PC-3 (cell line): ENCODE measurements around the gene ZNF548. TPM values are rescaled to one million over a fixed set of nuclear protein-coding genes. Genes with fewer than 3 reads are reported as not detected.

Experiments
- ATAC-seq: fragments of 200-7000 bp; cut with Tn5 transposase; 2 replicates; pipeline ENCODE4 v1.9.1; 2020; ENCODE audit warnings: mild to moderate bottlenecking, moderate library complexity
- BruUV-seq: library from RNA; stranded (reverse); fragments of 400-500 nt; replicated peaks from 2 replicates; lab custom pipeline; 2021; lab: Mats Ljungman, UMichigan
- CTCF ChIA-PET: fragments of 300-600 bp; sonication (Branson Sonifier 250); formaldehyde crosslinking; loops from one replicate; lab custom pipeline; 2022; ENCODE audit warnings: antibody characterized with exemption; lab: Charles Lee
- POLR2A ChIA-PET: fragments of 300-600 bp; sonication (Branson Sonifier 250); formaldehyde crosslinking; loops from one replicate; lab custom pipeline; 2022; ENCODE audit warnings: antibody characterized with exemption; ENCODE audit not compliant: unreplicated experiment; lab: Charles Lee
- DNase-seq: peaks from one replicate; pipeline ENCODE4 v3.0.0-alpha.2; 2015
- H2AFZ ChIP-seq: fragments of 300-600 bp; sonication (generic); 2 replicates; pipeline ENCODE4 v1.6.0; 2016; ENCODE audit warnings: antibody characterized with exemption, low read length
- H3F3A ChIP-seq: fragments of 300-600 bp; sonication (generic); one replicate; pipeline ENCODE4 v1.6.0; 2017; ENCODE audit warnings: antibody characterized with exemption, low read length, control low read depth, mild to moderate bottlenecking; ENCODE audit not compliant: unreplicated experiment
- H3K27ac ChIP-seq: fragments of 300-600 bp; sonication (generic); 2 replicates; pipeline ENCODE4 v1.5.1; 2016; ENCODE audit warnings: mild to moderate bottlenecking, low read length
- H3K27me3 ChIP-seq: fragments of 300-600 bp; sonication (generic); 2 replicates; pipeline ENCODE4 v1.6.1; 2016; ENCODE audit warnings: low read length, mixed read lengths
- H3K36me3 ChIP-seq: fragments of 300-600 bp; sonication (generic); 2 replicates; pipeline ENCODE4 v1.6.1; 2016; ENCODE audit warnings: low read depth, mixed run types, low read length, mixed read lengths
- H3K4me1 ChIP-seq: fragments of 300-600 bp; sonication (generic); 2 replicates; pipeline ENCODE4 v1.5.1; 2016; ENCODE audit warnings: low read length; ENCODE audit not compliant: insufficient read depth
- H3K4me2 ChIP-seq: fragments of 300-600 bp; sonication (generic); 2 replicates; pipeline ENCODE4 v1.6.0; 2016; ENCODE audit warnings: low read length
- H3K4me3 ChIP-seq: fragments of 300-600 bp; sonication (generic); 2 replicates; pipeline ENCODE4 v1.5.1; 2016; ENCODE audit warnings: mild to moderate bottlenecking, low read length, mixed read lengths
- H3K79me2 ChIP-seq: fragments of 300-600 bp; sonication (generic); 2 replicates; pipeline ENCODE4 v1.6.1; 2017; ENCODE audit warnings: low read length, mixed read lengths
- H3K9ac ChIP-seq: fragments of 300-600 bp; sonication (generic); 2 replicates; pipeline ENCODE4 v1.6.0; 2016; ENCODE audit warnings: mild to moderate bottlenecking, low read length
- H3K9me2 ChIP-seq: fragments of 300-600 bp; sonication (generic); replicated peaks from 2 replicates; pipeline ENCODE4 v1.6.1; 2016; ENCODE audit warnings: mixed run types, low read length, mixed read lengths
- H3K9me3 ChIP-seq: fragments of 300-600 bp; sonication (generic); 2 replicates; pipeline ENCODE4 v1.6.1; 2016; ENCODE audit warnings: low read length, mixed read lengths
- H4K20me1 ChIP-seq: fragments of 300-600 bp; sonication (generic); 2 replicates; pipeline ENCODE4 v1.6.1; 2016; ENCODE audit warnings: low read length, mixed read lengths
- EZH2 ChIP-seq: fragments of 300-600 bp; sonication (generic); IDR thresholded peaks from one replicate; pipeline ENCODE4 v1.6.1; 2017; ENCODE audit warnings: antibody characterized with exemption, mild to moderate bottlenecking, low read length; ENCODE audit not compliant: unreplicated experiment
- EZH2phosphoT487 ChIP-seq: fragments of 300-600 bp; sonication (generic); IDR thresholded peaks from 2 replicates; pipeline ENCODE4 v1.6.1; 2018; ENCODE audit warnings: mild to moderate bottlenecking, antibody characterized with exemption, low read length, borderline replicate concordance
- intact Hi-C: fragments of 100-400 bp; cut with micrococcal nuclease; formaldehyde crosslinking; loops from 2 replicates; pipeline ENCODE4 v1.9.0; 2023
- total RNA-seq: library from RNA; depleted of rRNA; stranded (reverse); fragments of >200 nt; gene quantifications from 2 replicates; pipeline ENCODE4 v1.2.3, GENCODE V29; 2014
- TF ChIP-seq, protein P1 (sequence below): fragments of 300-600 bp; sonication (generic); conservative IDR thresholded peaks from 2 replicates; pipeline ENCODE4 v1.5.1; 2017; ENCODE audit warnings: antibody characterized with exemption, low read depth, mild to moderate bottlenecking, low read length

The ZNF548 gene
- total RNA-seq, 1 experiment from 2014 or later, result 14.4 TPM

DNA sequence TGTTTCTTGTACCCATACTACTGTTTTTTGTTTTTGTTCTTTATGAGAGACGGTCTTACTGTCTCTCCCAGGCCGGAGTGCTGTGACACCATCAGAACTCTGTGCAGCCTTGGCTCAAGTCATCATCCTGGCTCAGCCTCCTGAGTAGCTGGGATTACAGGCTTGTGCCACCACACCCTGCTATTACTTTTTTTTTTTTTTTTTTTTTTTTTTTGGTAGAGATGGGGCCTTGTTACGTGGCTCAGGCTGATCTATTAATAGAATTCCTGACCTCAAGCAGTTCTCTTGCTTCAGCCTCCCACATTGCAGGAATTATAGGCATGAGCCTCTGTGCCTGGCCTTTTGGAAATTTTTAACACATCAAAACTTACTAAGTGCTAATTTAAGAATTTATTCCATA lies 41.5 kb upstream of the ZNF548 start:
- CTCF ChIA-PET, result interaction anchor here (0.6 kb wide), 1 partner anchor 75 kb away, joined by 4 read pairs; no protein-coding TSS in a partner anchor
- TF ChIP-seq EZH2phosphoT487, result no peak
- TF ChIP-seq EZH2, result no peak
- TF ChIP-seq, protein P1, sequence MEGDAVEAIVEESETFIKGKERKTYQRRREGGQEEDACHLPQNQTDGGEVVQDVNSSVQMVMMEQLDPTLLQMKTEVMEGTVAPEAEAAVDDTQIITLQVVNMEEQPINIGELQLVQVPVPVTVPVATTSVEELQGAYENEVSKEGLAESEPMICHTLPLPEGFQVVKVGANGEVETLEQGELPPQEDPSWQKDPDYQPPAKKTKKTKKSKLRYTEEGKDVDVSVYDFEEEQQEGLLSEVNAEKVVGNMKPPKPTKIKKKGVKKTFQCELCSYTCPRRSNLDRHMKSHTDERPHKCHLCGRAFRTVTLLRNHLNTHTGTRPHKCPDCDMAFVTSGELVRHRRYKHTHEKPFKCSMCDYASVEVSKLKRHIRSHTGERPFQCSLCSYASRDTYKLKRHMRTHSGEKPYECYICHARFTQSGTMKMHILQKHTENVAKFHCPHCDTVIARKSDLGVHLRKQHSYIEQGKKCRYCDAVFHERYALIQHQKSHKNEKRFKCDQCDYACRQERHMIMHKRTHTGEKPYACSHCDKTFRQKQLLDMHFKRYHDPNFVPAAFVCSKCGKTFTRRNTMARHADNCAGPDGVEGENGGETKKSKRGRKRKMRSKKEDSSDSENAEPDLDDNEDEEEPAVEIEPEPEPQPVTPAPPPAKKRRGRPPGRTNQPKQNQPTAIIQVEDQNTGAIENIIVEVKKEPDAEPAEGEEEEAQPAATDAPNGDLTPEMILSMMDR, result no peak
- no peaks in the 10 kb centered on the region for H3F3A ChIP-seq
- peaks cover 19% of the 10 kb centered on the region for H3K4me1 ChIP-seq
- BruUV-seq, result no TSS peak
- H2AFZ ChIP-seq, result no peak overlapping the region
- no peaks in the 10 kb centered on the region for H3K27me3 ChIP-seq
- ATAC-seq (no peak), DNase-seq (no peak)
- H3K27ac ChIP-seq, result no peak overlapping the region
- H3K4me3 ChIP-seq, result no peak overlapping the region
- intact Hi-C loops, result no loop called here
- POLR2A ChIA-PET, result no interaction called here
- peaks cover 5% of the 10 kb centered on the region; the same call in 1 of the 2 replicates for H3K36me3 ChIP-seq
- no peak overlapping the region for H3K4me2 ChIP-seq
- peaks cover 20% of the 10 kb centered on the region for H3K79me2 ChIP-seq
- H4K20me1 ChIP-seq, result no peaks in the 10 kb centered on the region
- H3K9me3 ChIP-seq, result no peaks in the 10 kb centered on the region
- H3K9me2 ChIP-seq, result no peaks in the 10 kb centered on the region
- no peak overlapping the region for H3K9ac ChIP-seq

DNA sequence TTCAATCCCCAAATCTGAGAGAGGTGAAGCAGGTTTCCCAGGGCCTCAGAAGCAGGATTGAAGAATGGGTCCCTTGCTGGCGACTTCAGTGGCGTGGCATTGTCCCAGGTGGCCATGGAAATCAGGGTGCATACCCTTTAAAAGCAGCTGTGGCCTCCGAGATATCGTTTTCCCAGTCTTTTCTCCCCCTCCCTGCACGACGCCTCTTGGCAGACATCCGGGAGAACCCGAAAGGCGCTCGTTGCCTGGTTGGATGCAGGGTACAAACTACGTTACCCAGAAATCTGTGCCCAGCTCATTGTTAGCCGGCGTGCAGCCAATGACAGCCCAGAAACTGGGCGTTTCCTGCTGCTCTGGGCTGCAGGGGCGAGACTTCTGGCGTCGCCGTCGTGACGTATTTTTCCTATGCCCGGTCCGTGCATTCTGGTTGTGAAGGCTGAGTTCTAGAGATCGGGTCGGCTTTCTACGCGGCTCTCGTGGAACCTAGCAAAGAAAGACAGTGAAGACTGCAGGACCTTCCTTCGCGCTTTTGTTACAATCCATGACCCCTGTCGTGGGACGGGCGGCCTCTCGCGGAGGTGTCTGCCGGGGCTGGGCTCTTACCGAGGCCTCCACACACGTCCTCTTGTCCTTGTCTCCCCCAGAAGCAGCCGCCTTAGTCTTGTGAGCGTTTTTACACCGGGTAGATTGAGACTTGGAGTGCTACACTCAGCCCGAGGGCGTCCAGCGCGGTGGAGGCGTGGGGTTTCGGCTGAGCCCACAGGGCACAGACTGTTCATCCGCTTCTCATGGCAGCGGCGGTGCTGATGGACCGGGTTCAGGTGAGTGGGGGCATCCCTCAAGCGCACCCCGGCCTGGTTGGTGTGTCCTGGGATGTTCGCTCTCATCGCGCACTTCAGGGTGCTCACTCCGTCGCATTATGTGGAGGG lies 38.5 kb upstream of the ZNF548 start, which contains the start of gene ZNF304:
TSS of gene ZNF304 (plus strand) at position 395 of the 929 bp plus-strand sequence. CDS start at position 789, 394 bp downstream.
- peak within 1 kb of the TSS; percentile 94 for H3K4me2 ChIP-seq
- no peaks in the 10 kb centered on the region for H4K20me1 ChIP-seq
- DNase-seq (peak; percentile 99), ATAC-seq (peak; percentile 99)
- H3F3A ChIP-seq, result no peaks in the 10 kb centered on the region
- H3K9ac ChIP-seq, result peak within 1 kb of the TSS; percentile 88
- no peaks in the 10 kb centered on the region for H3K9me2 ChIP-seq
- peak within 1 kb of the TSS; percentile 90 for H2AFZ ChIP-seq
- intact Hi-C loops, result loop anchor here (1.0 kb wide), 4 partner anchors 12 to 247 kb away; partner anchors contain the start of genes TRAPPC2B, ZNF460, ZNF547 and ZNF805
- peaks cover 35% of the 10 kb centered on the region for H3K36me3 ChIP-seq
- H3K27ac ChIP-seq, result no peak within 1 kb of the TSS
- CTCF ChIA-PET, result interaction anchor here (0.6 to 0.7 kb wide), 2 partner anchors 70 to 145 kb away, joined by 3 read pairs; no protein-coding TSS in a partner anchor
- BruUV-seq, result TSS peak; percentile 71
- TF ChIP-seq, protein P1, result no peak
- TF ChIP-seq EZH2, result no peak
- TF ChIP-seq EZH2phosphoT487, result no peak
- peaks cover 20% of the 10 kb centered on the region for H3K4me1 ChIP-seq
- peaks cover 34% of the 10 kb centered on the region for H3K79me2 ChIP-seq
- no peaks in the 10 kb centered on the region for H3K27me3 ChIP-seq
- POLR2A ChIA-PET, result interaction anchor here (0.7 kb wide), 1 partner anchor 1540 kb away, joined by 3 read pairs; no protein-coding TSS in a partner anchor
- H3K4me3 ChIP-seq, result peak within 1 kb of the TSS; percentile 91
- no peaks in the 10 kb centered on the region for H3K9me3 ChIP-seq
